Lower leg skin (tissue), 4 donors: ENCODE measurements around the gene OBSCN. TPM values are rescaled to one million over a fixed set of nuclear protein-coding genes. Genes with fewer than 3 reads are reported as not detected.
A peak's percentile ranks its signal among the peaks of the same experiment; 100 is the strongest.
"Not testable (repeated sequence)": the region's sequence is repeated elsewhere in the genome, so short reads cannot be mapped to it uniquely, and the experiment has no call there.

Experiments
- DNase-seq, 2 donors: peaks; one replicate each; pipeline ENCODE4 v3.0.0-alpha.2; 2019; ENCODE audit warnings: low spot score in 2 of 2
- H3K4me3 ChIP-seq: fragments of 200-600 bp; sonication (generic); 2 replicates; pipeline ENCODE4 v1.5.1; 2017; ENCODE audit warnings: mild to moderate bottlenecking, low read depth; ENCODE audit not compliant: poor library complexity, severe bottlenecking
- POLR2A ChIP-seq, 2 donors: fragments of 450-650 bp; IDR thresholded peaks; one replicate each; pipeline ENCODE4 v1.6.1; 2016 to 2017; ENCODE audit warnings: antibody characterized with exemption in 2 of 2, mild to moderate bottlenecking in 1 of 2, moderate library complexity in 1 of 2
- WGBS, 2 donors: methylation state at CpG; one replicate each; pipeline ENCODE4 v1.1.5; 2018; 5-methylcytosine and 5-hydroxymethylcytosine counted together
- intact Hi-C: fragments of 100-400 bp; cut with DNase I; formaldehyde crosslinking; loops from one replicate; pipeline ENCODE4 v1.15.0; 2023; ENCODE audit warnings: low total_unique reads
- total RNA-seq, 4 donors: library from RNA; depleted of rRNA; stranded (reverse); fragments of >200 nt; gene quantifications; one replicate each; pipeline ENCODE4 v1.1.0, GENCODE V29; 2016
- TF ChIP-seq, protein P1 (sequence below), 3 donors: fragments of 450-650 bp; IDR thresholded peaks; one replicate each; pipeline ENCODE4 v1.5.1; 2016; ENCODE audit warnings: antibody characterized with exemption in 3 of 3, mild to moderate bottlenecking in 3 of 3, moderate library complexity in 2 of 3

Gene OBSCN
- total RNA-seq, 4 donors from 2014 or later: 7.4 to 39.2 (median 18.5) TPM

GRCh38 chr1:228226956-228227791 is 19.3 kb downstream of the OBSCN start:
- DNase-seq: peak in 1 of 2 donors; percentile 68
- WGBS, 2 donors: 64 to 73% methylated on average over 10 of the region's 10 CpGs
- TF ChIP-seq, protein P1, sequence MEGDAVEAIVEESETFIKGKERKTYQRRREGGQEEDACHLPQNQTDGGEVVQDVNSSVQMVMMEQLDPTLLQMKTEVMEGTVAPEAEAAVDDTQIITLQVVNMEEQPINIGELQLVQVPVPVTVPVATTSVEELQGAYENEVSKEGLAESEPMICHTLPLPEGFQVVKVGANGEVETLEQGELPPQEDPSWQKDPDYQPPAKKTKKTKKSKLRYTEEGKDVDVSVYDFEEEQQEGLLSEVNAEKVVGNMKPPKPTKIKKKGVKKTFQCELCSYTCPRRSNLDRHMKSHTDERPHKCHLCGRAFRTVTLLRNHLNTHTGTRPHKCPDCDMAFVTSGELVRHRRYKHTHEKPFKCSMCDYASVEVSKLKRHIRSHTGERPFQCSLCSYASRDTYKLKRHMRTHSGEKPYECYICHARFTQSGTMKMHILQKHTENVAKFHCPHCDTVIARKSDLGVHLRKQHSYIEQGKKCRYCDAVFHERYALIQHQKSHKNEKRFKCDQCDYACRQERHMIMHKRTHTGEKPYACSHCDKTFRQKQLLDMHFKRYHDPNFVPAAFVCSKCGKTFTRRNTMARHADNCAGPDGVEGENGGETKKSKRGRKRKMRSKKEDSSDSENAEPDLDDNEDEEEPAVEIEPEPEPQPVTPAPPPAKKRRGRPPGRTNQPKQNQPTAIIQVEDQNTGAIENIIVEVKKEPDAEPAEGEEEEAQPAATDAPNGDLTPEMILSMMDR (IDR thresholded peaks at IDR 0.05): no peak
- no peak for TF ChIP-seq POLR2A (IDR thresholded peaks at IDR 0.05)
- intact Hi-C loops: no loop called here
- H3K4me3 ChIP-seq: no peak overlapping the region

DNA sequence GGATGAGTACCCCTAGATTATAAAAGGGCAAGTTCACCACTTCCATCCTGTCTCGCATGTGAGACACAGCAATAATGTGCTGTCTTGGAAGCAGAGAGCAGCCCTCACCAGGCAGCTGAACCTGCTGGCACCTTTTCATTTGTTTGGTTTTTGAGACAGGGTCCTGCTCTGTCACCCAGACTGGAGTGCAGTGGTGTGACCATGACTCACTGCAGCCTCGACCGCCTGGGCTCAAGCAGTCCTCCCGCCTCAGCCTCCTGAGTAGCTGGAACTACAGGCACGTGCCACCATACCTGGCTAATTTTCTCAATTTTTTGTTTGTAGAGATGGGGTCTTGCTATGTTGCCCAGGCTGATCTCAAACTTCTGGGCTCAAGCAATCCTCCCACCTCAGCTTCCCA is 20.3 kb downstream of the OBSCN start:
- peak in 1 of 2 donors; percentile 75 for DNase-seq
- 93% methylated on average over 5 of the region's 5 CpGs for WGBS, 2 donors
- intact Hi-C loops, H3K4me3 ChIP-seq: not testable (repeated sequence)

GRCh38 chr1:228228601-228229074 is 20.8 kb downstream of the OBSCN start:
- intact Hi-C loops: no loop called here
- TF ChIP-seq, protein P1 (IDR thresholded peaks at IDR 0.05): no peak
- TF ChIP-seq POLR2A (IDR thresholded peaks at IDR 0.05): no peak
- H3K4me3 ChIP-seq: no peak overlapping the region
- no peak for DNase-seq
- 51 to 60% methylated on average over 5 of the region's 5 CpGs for WGBS, 2 donors

DNA sequence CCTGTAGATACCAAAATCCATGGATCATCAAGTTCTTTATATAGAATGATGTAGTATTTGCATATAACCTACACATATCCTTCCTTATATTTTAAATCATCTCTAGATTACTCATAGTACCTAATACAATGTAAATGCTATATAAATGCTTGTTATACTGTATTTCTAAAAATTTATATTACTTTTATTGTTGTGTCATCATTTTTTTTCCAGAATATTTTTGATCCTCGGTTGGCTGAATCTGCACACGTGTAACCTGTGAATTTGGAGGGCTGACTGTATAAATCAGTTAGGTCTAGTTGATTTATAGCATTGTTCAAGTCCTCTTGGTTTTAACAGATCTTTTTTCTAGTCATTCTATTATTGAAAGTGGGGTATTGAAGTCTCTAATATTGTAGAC is 23.3 kb downstream of the OBSCN start:
- WGBS, 2 donors: 93 to 94% methylated on average over 2 of the region's 2 CpGs
- no peak for TF ChIP-seq POLR2A (IDR thresholded peaks at IDR 0.05)
- TF ChIP-seq, protein P1 (IDR thresholded peaks at IDR 0.05): no peak
- H3K4me3 ChIP-seq: no peak overlapping the region
- intact Hi-C loops: no loop called here
- no peak for DNase-seq

DNA sequence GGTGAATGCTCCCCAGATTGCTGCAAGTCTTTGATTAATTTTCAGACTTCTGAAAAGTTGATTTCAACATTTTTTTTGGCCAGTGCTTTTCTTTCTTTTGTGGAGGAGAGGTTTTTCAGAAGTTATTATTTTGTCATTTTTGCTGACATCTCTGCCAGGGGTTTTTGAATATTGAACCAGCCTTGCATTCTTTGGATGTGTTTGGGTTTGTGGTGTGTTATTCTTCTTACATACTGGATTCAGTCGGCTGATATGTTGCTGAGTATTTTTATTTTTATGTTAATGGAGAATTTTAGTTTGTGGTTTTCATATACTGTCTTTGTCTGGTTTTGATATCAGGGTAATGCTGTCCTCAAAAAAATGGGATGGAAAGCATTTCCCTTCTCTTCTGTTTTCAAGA is 25.3 kb downstream of the OBSCN start:
- TF ChIP-seq, protein P1 (IDR thresholded peaks at IDR 0.05): no peak
- no peak for TF ChIP-seq POLR2A (IDR thresholded peaks at IDR 0.05)
- DNase-seq: no peak
- H3K4me3 ChIP-seq: no peak overlapping the region
- intact Hi-C loops: no loop called here
- WGBS, 2 donors: 93 to 94% methylated on average over 1 of the region's 1 CpG

DNA sequence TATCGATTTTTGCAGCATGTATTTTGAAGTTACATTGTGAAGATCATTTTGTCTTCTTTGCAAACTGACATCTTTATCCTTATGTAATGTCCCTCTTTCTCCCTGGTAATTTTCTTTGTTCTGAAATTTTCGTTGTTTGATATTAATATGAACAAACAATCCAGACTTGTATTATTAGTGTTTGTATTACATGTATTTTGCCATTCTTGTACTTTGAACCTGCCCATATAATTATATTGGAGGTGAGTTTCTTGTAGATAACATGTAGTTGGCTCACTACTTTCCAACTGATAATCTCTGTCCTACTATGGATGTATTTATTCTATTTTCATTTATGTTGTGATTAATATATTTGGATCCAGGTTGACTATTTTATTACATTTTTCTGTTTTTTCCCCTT is 27.1 kb downstream of the OBSCN start:
- TF ChIP-seq, protein P1 (IDR thresholded peaks at IDR 0.05): no peak
- no peak for TF ChIP-seq POLR2A (IDR thresholded peaks at IDR 0.05)
- DNase-seq: no peak
- H3K4me3 ChIP-seq: no peak overlapping the region
- 89 to 92% methylated on average over 2 of the region's 2 CpGs for WGBS, 2 donors
- intact Hi-C loops: no loop called here
